ENCODE data around the gene ALDH5A1.

ALDH5A1 gene

DNA sequence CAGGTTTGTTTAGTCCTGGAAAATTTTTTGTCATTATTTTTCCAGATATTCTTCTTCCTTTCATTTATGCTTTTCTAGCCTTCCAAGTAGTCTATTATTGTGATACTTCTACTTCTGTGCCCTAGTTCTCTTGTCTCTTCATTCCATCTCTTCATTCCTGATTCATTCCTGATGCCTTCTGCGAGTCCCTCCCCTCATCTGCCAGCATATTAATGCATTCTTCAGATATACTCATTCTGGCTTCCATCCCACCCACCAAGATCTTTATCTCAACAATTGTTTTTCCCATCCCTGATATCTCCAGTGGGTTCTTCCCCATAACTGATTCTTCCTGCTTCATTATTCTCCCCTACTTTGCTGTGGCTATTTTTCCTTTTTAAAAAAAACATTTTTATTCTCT lies 35.2 kb downstream of the ALDH5A1 start:
- Histone ChIP-seq H3K4me1 (ENCODE audit: control insufficient read depth, insufficient read depth, low read length, poor library complexity, severe bottlenecking) (no peaks in the 10 kb centered on the region), H3K27ac (ENCODE audit: low read depth, low read length, severe bottlenecking) (no peak overlapping the region), H3K9me3 (ENCODE audit: control insufficient read depth, low read length) (no peaks in the 10 kb centered on the region), H3K4me3 (ENCODE audit: extremely low read depth, insufficient read depth, low read length, poor library complexity, severe bottlenecking) (no peak overlapping the region), H3K36me3 (ENCODE audit: control insufficient read depth, insufficient read depth, low read length) (no peaks in the 10 kb centered on the region)
- 93 to 100% methylated on average over 1 of the region's 1 CpG for WGBS, 2 experiments (ENCODE audit: insufficient coverage in 2 of 2)

GRCh38 chr6:24534329-24534728 lies 39.6 kb downstream of the ALDH5A1 start:
- H3K4me3 ChIP-seq (ENCODE audit: extremely low read depth, insufficient read depth, low read length, poor library complexity, severe bottlenecking): no peak overlapping the region
- WGBS, 2 experiments (ENCODE audit: insufficient coverage in 2 of 2): 90 to 96% methylated on average over 4 to 5 of the region's 5 CpGs
- H3K9me3 ChIP-seq (ENCODE audit: control insufficient read depth, low read length): no peaks in the 10 kb centered on the region
- H3K27ac ChIP-seq (ENCODE audit: low read depth, low read length, severe bottlenecking): no peak overlapping the region
- H3K4me1 ChIP-seq (ENCODE audit: control insufficient read depth, insufficient read depth, low read length, poor library complexity, severe bottlenecking): no peaks in the 10 kb centered on the region
- H3K36me3 ChIP-seq (ENCODE audit: control insufficient read depth, insufficient read depth, low read length): no peaks in the 10 kb centered on the region

GRCh38 chr6:24535210-24535609 lies 40.4 kb downstream of the ALDH5A1 start:
- Histone ChIP-seq H3K4me1 (ENCODE audit: control insufficient read depth, insufficient read depth, low read length, poor library complexity, severe bottlenecking) (no peaks in the 10 kb centered on the region), H3K9me3 (ENCODE audit: control insufficient read depth, low read length) (no peaks in the 10 kb centered on the region), H3K4me3 (ENCODE audit: extremely low read depth, insufficient read depth, low read length, poor library complexity, severe bottlenecking) (no peak overlapping the region), H3K27ac (ENCODE audit: low read depth, low read length, severe bottlenecking) (no peak overlapping the region), H3K36me3 (ENCODE audit: control insufficient read depth, insufficient read depth, low read length) (no peaks in the 10 kb centered on the region)
- WGBS, 2 experiments (ENCODE audit: insufficient coverage in 2 of 2): 86% methylated on average over 2 of the region's 3 CpGs; no CpG with 5 or more reads in 1 of the 2 experiments

DNA sequence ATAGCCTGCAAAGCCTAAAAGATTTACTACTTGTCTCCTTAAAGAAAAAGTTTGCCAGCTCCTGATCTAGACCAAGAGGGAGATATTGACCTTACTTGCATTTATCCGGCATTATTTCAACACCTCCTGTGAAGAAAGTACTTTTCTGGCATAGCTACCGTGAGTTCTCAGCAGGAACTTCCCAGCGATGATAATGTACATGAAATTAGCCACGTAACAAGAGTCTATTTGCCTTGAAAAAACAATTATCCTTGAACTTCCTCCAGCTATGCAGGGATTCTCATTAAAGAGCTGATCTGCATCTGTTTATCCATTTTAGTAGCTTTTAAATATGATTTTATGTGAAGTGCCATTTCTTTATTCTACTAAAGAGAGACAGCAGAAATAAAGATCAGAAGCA lies 41.7 kb downstream of the ALDH5A1 start:
- Histone ChIP-seq H3K9me3 (ENCODE audit: control insufficient read depth, low read length) (no peaks in the 10 kb centered on the region), H3K4me1 (ENCODE audit: control insufficient read depth, insufficient read depth, low read length, poor library complexity, severe bottlenecking) (no peaks in the 10 kb centered on the region), H3K4me3 (ENCODE audit: extremely low read depth, insufficient read depth, low read length, poor library complexity, severe bottlenecking) (no peak overlapping the region), H3K36me3 (ENCODE audit: control insufficient read depth, insufficient read depth, low read length) (no peaks in the 10 kb centered on the region), H3K27ac (ENCODE audit: low read depth, low read length, severe bottlenecking) (no peak overlapping the region)
- WGBS, 2 experiments (ENCODE audit: insufficient coverage in 2 of 2): 89 to 93% methylated on average over 3 of the region's 4 CpGs

DNA sequence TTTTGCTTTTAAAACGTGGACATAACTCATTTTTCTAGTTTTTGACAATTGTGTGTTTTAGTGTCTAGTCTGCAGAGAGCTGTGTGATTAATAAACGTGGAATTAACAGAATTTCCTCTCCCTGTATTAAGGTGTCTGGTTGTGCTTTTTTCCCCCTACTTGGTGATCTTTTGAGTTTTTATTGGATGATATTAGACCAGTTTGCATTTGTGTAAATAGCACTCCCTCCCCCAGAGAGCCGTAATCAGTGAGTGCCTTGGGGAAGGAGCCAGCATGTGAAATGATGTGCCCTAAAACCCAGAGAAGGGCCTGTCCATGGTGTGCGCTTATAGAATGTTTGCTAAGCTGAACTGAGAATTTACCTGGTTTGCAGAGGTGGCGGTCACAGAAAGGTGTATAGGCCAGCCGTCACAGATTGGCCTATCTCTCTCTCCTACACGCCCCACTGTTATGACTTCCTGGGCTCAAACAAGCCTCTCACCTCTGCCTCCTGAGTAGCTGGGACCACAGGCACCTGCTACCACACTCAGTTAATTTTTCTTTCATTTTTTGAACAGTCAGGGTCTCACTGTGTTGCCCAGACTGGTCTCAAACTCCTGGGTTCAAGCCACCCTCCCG lies 42.4 kb downstream of the ALDH5A1 start:
- 95 to 100% methylated on average over 4 to 7 of the region's 8 CpGs for WGBS, 2 experiments (ENCODE audit: insufficient coverage in 2 of 2)
- H3K27ac ChIP-seq (ENCODE audit: low read depth, low read length, severe bottlenecking): no peak overlapping the region
- no peaks in the 10 kb centered on the region for H3K4me1 ChIP-seq (ENCODE audit: control insufficient read depth, insufficient read depth, low read length, poor library complexity, severe bottlenecking)
- no peaks in the 10 kb centered on the region for H3K9me3 ChIP-seq (ENCODE audit: control insufficient read depth, low read length)
- H3K36me3 ChIP-seq (ENCODE audit: control insufficient read depth, insufficient read depth, low read length): no peaks in the 10 kb centered on the region
- no peak overlapping the region for H3K4me3 ChIP-seq (ENCODE audit: extremely low read depth, insufficient read depth, low read length, poor library complexity, severe bottlenecking)

GRCh38 chr6:24537771-24538385 lies 43.1 kb downstream of the ALDH5A1 start:
- Histone ChIP-seq H3K9me3 (ENCODE audit: control insufficient read depth, low read length) (no peaks in the 10 kb centered on the region), H3K27ac (ENCODE audit: low read depth, low read length, severe bottlenecking) (no peak overlapping the region), H3K36me3 (ENCODE audit: control insufficient read depth, insufficient read depth, low read length) (no peaks in the 10 kb centered on the region), H3K4me1 (ENCODE audit: control insufficient read depth, insufficient read depth, low read length, poor library complexity, severe bottlenecking) (no peaks in the 10 kb centered on the region), H3K4me3 (ENCODE audit: extremely low read depth, insufficient read depth, low read length, poor library complexity, severe bottlenecking) (no peak overlapping the region)
- WGBS, 2 experiments (ENCODE audit: insufficient coverage in 2 of 2): 91 to 98% methylated on average over 7 to 8 of the region's 8 CpGs

GRCh38 chr6:24539416-24539815 lies 44.6 kb downstream of the ALDH5A1 start:
- WGBS, 2 experiments (ENCODE audit: insufficient coverage in 2 of 2): 88 to 94% methylated on average over 8 of the region's 8 CpGs
- Histone ChIP-seq H3K4me3 (ENCODE audit: extremely low read depth, insufficient read depth, low read length, poor library complexity, severe bottlenecking) (no peak overlapping the region), H3K9me3 (ENCODE audit: control insufficient read depth, low read length) (no peaks in the 10 kb centered on the region)

DNA sequence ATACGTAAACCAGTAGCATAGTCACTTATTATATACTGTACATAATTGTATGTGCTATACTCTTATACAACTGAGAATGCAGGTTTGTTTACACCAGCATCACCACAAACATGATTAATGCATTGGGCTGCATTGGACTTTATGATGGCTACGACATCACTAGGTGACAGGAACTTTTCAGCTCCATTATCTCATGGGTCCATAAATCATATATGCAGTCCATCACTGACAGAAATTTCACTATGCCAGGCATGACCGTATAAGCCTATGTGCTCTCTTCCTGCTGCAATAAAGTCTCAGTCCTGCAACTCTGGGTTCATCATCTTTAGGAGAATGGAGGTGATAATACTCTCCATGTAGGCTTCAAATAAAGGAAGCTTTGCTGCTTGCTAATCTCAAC lies 45.4 kb downstream of the ALDH5A1 start:
- peaks cover 5% of the 10 kb centered on the region for H3K4me1 ChIP-seq (ENCODE audit: control insufficient read depth, insufficient read depth, low read length, poor library complexity, severe bottlenecking)
- no peak overlapping the region for H3K4me3 ChIP-seq (ENCODE audit: extremely low read depth, insufficient read depth, low read length, poor library complexity, severe bottlenecking)
- WGBS, 2 experiments (ENCODE audit: insufficient coverage in 2 of 2): 77 to 94% methylated on average over 2 of the region's 3 CpGs
- H3K9me3 ChIP-seq (ENCODE audit: control insufficient read depth, low read length): no peaks in the 10 kb centered on the region
- H3K36me3 ChIP-seq (ENCODE audit: control insufficient read depth, insufficient read depth, low read length): no peaks in the 10 kb centered on the region
- no peak overlapping the region for H3K27ac ChIP-seq (ENCODE audit: low read depth, low read length, severe bottlenecking)

More at GRCh38 chr6:24539416-24539815, 44.6 kb downstream of the ALDH5A1 start:
- H3K36me3 ChIP-seq (ENCODE audit: control insufficient read depth, insufficient read depth, low read length): no peaks in the 10 kb centered on the region
- H3K27ac ChIP-seq (ENCODE audit: low read depth, low read length, severe bottlenecking): no peak overlapping the region
- H3K4me1 ChIP-seq (ENCODE audit: control insufficient read depth, insufficient read depth, low read length, poor library complexity, severe bottlenecking): no peaks in the 10 kb centered on the region

DNA sequence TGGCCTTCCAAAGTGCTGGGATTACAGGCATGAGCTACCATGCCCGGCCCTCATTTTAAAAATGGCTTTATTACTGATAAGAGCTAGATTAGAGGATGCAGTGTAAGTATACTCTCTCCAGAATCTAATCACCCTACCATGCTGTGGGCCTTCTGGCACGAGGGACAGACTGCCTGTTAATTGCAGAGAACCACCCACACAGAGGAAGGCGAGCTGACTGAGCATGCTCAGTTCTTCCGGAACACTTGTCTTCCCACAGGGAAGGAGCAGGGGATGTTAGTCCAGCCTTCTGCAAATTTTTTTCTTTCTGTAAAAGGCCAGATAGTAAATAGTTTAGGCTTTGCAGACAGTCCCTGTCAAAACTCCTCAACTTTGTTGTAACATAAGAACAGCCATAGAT lies 48.9 kb downstream of the ALDH5A1 start:
- H3K27ac ChIP-seq (ENCODE audit: low read depth, low read length, severe bottlenecking): peak overlapping the region; percentile 32
- H3K4me3 ChIP-seq (ENCODE audit: extremely low read depth, insufficient read depth, low read length, poor library complexity, severe bottlenecking): no peak overlapping the region
- H3K4me1 ChIP-seq (ENCODE audit: control insufficient read depth, insufficient read depth, low read length, poor library complexity, severe bottlenecking): peaks cover 5% of the 10 kb centered on the region
- 66 to 90% methylated on average over 2 of the region's 4 CpGs for WGBS, 2 experiments (ENCODE audit: insufficient coverage in 2 of 2)
- H3K36me3 ChIP-seq (ENCODE audit: control insufficient read depth, insufficient read depth, low read length): no peaks in the 10 kb centered on the region
- H3K9me3 ChIP-seq (ENCODE audit: control insufficient read depth, low read length): no peaks in the 10 kb centered on the region

GRCh38 chr6:24545183-24545582 lies 50.4 kb downstream of the ALDH5A1 start:
- Histone ChIP-seq H3K9me3 (ENCODE audit: control insufficient read depth, low read length) (no peaks in the 10 kb centered on the region), H3K4me1 (ENCODE audit: control insufficient read depth, insufficient read depth, low read length, poor library complexity, severe bottlenecking) (peaks cover 5% of the 10 kb centered on the region)
- 100% methylated on average over 2 to 3 of the region's 3 CpGs for WGBS, 2 experiments (ENCODE audit: insufficient coverage in 2 of 2)

GRCh38 chr6:24545691-24546090 lies 50.9 kb downstream of the ALDH5A1 start:
- Histone ChIP-seq H3K27ac (ENCODE audit: low read depth, low read length, severe bottlenecking) (no peak overlapping the region), H3K36me3 (ENCODE audit: control insufficient read depth, insufficient read depth, low read length) (no peaks in the 10 kb centered on the region), H3K4me3 (ENCODE audit: extremely low read depth, insufficient read depth, low read length, poor library complexity, severe bottlenecking) (no peak overlapping the region), H3K9me3 (ENCODE audit: control insufficient read depth, low read length) (no peaks in the 10 kb centered on the region), H3K4me1 (ENCODE audit: control insufficient read depth, insufficient read depth, low read length, poor library complexity, severe bottlenecking) (peaks cover 5% of the 10 kb centered on the region)
- WGBS, 2 experiments (ENCODE audit: insufficient coverage in 2 of 2): no CpG with 5 or more reads among the region's 3 CpGs

More at GRCh38 chr6:24545183-24545582, 50.4 kb downstream of the ALDH5A1 start:
- Histone ChIP-seq H3K4me3 (ENCODE audit: extremely low read depth, insufficient read depth, low read length, poor library complexity, severe bottlenecking) (no peak overlapping the region), H3K36me3 (ENCODE audit: control insufficient read depth, insufficient read depth, low read length) (no peaks in the 10 kb centered on the region), H3K27ac (ENCODE audit: low read depth, low read length, severe bottlenecking) (no peak overlapping the region)
